ENCODE data around the gene PSD4.

PSD4 gene

DNA sequence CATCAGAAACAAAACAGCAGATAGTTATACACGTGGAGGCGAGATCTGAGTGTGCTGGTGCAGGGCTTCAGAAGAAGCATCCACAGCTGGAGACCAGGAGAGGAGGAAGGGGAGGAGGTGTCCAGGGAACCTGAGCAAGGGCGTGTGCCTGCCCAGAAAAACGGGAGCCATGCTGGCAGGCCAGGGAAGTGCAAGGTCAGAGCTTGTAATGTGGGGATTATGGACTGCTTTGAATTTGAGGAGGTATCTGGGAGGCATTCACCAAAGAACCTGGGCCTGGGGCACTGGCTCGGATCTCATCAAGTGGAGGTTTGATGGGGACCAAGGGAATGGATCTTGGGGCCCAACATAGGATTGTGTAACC is 12.6 kb downstream of the PSD4 start:
- DNase-seq: no peak

DNA sequence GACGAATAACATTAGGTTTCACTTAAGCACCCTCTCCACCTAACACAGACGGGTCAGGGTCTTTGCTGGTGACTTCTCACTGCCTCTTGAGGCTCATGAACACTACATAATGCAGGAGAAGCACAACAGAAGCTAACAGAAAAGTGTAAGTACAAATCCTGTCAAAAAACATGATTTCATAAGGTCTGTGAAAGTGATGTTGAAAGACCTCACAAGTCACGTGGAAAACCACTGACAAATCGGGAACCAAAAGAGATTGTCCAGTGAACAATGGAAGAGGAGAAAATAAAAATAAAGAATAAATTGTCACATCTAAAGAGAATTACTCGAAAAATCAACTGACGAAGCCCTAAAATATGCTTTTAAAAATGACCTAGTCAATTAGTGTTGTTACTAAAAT is 14.0 kb downstream of the PSD4 start:
- no peak for DNase-seq

DNA sequence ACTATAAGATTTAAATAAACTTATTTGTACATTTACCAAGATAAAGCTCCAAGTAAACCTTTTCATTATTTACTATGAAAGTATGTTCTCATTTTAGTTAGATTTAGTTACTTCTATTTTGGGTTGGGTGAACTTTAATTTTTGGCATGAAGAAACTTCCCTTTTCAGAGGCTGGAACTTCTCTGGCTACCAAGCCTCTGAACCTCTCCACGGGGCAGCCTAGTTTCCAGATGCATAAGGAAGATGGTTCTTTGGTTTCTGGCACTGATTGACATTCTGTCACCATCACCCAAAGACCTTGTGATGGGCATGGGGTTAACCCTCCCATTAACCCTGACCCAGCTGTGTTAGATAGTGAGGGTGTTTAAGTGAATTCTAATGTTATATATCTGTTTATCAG is 17.1 kb downstream of the PSD4 start:
- DNase-seq: no peak

DNA sequence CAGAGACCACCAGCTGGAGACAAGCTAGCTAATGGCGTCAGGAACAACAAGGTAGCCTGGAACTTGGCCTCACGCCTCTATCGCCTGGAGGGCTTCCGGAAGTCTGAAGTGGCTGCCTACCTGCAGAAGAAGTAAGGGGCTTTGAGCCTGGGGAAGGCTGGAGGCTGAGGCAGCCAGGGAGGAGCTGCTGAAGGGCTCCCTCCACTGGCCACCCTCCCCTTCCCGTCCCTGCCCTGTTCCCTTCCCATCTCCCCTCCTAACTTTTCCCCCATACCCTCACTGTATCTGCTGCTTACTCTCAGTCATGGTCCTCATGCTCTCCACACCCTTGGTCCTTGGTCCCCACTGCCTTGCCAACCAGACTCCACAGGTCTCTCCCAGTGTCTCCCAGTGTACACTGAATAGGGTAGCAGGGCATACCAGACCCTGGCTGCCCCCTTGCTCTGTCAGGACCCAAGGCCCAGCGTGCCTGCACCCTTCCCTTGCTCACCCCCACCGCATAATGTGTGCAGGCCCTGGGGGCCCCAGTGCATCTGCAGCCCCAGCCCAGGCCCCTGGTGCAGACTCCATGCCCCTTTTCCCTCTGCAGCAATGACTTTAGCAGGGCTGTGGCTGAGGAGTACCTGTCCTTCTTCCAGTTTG is 18.8 kb downstream of the PSD4 start:
- DNase-seq: no peak

DNA sequence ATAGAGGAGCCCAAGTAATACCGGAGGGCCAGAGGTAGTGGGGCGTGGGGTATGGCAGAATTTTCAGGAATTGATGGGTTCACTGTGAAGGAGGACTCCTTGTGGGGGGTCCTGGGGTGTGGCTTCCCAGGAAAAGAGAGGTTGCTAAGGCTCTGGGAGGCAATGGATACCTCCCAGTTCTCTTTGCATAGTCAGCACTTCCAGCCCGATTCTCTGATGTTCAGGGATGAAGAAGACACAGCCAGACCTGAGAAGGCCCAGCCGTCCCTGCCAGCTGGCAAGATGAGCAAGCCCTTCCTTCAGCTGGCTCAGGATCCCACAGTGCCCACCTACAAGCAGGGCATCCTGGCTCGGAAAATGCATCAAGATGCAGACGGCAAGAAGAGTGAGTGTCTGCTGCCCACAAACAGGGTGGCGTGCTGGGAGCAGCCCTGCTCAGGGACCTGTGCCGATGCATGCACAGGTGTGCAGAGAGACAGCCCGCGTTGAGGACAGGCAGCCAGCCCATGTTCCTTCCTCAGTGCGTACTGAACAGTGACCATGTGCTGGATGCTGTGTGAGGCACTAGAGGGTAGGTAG is 22.2 kb downstream of the PSD4 start:
- no peak for DNase-seq

DNA sequence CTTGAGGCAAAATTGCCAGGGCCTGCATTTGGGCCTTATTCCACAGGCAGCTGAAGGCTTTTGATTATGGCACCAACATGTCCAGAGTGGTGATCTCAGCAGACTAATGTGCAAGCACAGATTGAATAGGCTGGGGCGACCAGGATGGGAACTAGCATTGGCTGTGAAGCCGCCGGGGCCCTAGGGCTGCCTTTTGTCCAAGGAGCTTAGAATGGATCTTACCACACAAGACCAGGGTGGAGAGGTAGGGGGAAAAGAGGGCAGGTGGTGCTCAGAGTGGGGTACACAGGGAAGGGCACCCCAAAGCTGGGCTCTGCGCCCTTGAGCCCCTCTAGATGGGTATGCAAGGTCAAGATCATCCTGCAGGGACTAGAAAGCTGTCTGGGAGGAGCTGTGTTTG is 23.1 kb downstream of the PSD4 start:
- DNase-seq: no peak

DNA sequence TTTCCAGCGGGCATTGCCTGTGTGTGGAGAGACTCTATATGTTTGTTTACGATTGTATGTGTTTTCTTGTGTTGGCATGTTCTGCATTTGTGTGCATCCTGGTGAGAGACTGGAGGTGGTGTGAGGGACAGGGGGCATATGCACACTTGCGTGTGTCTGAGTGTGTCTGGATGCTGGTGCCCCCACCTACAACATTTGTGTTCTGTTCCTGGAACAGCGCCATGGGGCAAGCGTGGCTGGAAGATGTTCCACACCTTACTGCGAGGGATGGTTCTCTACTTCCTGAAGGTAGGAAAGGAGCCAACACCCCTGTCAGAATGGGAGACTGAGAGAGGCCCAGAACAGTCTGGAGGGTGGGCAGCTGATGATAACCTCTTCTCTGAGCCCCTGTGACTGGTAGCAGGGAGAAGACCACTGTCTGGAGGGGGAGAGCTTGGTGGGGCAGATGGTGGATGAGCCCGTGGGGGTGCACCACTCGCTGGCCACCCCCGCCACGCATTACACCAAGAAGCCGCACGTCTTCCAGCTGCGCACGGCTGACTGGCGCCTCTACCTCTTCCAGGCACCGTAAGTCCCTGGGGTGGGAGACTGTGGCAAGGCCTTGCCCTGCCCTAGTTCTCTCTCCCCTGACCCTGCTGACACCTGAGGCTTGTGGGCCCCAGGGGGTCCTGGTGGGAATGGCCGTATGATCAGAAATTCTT is 23.7 kb downstream of the PSD4 start:
- no peak for DNase-seq

DNA sequence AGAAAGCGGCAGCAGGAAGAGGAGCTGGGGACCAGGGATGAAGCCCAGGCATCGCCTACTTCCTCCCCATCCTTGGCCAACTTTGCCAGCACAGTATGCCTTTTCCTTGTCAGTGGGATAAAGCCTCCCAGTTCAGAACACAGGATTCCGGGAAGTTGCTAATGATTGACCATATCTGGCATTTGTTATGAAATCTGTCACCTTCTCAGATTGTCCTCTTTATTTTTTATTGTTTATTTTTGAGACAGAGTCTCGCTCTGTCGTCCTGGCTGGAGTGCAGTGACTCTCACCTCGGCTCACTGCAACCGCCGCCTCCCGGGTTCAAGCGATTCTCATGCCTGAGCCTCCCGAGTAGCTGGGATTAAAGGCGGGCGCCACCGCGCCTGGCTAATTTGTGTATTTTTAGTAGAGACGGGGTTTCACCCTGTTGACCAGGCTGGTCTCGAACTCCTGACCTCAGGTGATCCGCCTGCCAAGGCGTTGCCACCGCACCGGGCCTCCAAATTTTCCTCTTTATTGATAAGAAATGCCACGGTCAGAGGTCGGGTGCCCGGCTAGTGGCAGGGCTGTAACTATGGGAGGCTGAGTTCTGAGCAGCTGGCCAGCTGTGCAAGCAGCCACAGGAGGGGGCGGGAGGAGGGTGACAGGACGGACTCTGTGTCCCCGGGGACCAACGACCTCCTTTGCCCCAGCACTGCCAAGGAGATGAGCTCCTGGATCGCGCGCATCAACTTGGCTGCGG is 24.4 kb downstream of the PSD4 start:
- DNase-seq: no peak

DNA sequence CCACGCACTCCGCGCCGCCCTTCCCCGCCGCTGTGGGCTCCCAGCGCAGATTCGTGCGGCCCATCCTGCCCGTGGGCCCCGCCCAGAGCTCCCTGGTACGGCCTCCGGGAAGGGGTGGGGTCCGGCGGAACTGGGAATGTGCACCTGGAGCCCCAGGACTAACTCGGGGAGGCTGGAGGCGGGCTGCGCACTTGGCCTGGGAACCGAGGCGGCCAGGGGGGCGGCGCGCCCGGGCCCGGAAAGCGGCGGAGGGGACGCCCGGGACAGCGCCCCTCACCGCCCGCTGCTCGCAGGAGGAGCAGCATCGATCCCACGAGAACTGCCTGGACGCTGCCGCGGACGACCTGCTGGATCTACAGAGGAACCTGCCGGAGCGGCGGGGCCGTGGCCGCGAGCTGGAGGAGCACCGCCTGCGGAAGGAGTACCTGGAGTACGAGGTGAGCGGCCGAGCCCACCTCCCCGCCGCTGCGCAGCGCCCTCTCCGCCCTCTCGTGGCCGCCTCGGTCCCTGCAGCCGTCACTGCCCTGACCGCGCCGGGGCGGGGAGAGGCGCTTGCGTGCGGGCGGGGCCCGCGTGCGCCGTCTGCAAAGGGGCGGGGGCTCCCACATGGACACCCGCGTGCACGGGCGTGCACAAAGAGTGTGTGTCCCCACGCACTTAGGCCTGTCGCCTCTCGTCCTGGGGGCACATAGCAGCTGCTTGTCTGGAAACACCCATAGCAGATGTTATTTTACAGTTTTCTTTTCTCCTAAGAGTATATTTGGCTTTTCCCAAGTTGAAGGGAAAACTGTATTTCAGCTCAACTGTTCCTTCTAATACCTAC is 25.2 kb downstream of the PSD4 start:
- DNase-seq: peak; percentile 92

DNA sequence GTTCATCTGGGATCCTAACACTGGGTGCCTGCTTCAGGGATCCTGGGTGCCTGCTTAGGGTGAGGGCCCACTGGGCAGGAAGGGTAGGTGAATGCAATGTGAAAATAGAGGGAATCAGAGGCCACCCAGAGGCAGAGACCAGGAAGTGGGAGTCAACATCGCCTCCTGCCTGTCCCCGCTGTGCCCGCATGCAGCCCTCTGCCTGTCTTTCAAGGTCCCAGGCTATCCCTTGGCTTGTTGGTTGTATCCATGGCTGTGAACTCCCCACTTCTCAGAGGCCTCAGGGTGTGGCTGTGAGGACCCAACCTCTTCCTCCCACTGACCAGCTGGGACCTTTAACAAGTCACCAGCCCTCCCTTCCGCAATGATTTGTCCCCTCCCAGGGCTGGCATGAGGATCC is 26.5 kb downstream of the PSD4 start:
- peak; percentile 48 for DNase-seq

DNA sequence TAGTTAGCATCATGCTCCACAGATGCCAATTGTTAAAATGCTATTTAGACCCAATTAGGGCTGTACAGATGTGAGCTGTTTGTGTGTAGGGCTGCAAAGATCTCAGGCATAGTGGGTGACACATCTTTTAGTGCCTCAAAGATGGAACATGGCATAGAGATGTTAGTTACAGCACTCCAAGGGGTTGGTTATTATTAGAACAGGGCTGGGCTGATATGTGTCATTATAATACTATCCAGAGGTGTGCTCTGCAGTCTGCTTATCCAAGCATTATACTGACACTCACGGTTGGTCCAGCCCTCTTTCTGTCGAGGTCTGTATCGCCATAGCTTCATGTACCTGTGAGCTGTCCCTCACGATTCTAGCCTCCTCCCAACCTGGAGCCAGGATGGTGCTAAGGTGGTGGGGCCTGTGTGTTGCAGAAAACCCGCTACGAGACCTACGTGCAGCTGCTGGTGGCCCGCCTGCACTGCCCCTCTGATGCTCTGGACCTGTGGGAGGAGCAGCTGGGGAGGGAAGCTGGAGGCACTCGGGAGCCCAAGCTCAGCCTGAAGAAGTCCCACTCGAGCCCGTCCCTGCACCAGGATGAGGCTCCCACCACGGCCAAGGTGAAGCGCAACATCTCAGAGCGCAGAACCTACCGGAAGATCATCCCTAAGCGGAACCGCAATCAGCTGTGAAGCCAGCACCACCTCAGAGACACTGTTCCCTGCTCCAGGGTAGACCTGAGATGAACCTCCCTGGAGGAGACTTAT is 27.1 kb downstream of the PSD4 start:
- DNase-seq: peak; percentile 24

DNA sequence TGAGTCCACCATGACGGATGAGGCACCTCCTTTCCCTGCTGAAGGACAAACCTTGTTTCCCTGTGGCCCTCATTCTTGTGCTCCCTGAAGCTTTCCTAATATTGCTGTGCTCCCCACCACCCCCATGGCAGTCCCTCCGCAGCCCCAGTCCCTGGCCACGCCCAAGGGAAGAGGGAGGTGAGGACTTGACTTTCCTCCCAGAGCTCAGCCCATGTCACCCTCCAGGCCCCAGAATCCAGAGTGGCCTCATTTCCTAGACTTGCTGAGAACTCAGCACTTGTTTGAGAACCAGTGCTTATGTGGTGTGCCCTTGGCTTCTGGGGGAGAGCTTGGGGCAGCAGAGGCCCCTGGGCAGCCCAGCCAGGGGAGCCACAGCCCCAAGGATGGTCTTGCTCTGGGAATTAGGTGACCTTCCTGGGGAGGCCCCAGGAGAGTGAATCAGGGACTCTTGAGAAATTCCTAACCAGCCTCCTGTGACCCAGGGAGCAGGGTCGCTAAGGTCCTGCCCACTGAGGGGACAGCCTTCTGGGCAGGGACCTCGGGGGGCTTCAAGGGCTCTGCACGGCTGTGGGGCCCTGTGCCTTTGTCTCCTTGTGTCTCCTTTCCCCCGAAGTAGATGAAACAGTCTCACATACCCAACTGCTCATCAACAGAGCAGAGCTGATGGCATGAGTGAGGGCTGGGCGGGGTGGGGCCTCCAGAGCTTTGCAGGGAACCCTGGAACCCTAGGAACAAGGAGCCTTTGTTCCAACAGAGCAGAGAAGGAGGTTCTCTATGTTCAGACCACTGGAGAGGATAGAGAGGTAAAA is 27.9 kb downstream of the PSD4 start:
- DNase-seq: peak; percentile 39

DNA sequence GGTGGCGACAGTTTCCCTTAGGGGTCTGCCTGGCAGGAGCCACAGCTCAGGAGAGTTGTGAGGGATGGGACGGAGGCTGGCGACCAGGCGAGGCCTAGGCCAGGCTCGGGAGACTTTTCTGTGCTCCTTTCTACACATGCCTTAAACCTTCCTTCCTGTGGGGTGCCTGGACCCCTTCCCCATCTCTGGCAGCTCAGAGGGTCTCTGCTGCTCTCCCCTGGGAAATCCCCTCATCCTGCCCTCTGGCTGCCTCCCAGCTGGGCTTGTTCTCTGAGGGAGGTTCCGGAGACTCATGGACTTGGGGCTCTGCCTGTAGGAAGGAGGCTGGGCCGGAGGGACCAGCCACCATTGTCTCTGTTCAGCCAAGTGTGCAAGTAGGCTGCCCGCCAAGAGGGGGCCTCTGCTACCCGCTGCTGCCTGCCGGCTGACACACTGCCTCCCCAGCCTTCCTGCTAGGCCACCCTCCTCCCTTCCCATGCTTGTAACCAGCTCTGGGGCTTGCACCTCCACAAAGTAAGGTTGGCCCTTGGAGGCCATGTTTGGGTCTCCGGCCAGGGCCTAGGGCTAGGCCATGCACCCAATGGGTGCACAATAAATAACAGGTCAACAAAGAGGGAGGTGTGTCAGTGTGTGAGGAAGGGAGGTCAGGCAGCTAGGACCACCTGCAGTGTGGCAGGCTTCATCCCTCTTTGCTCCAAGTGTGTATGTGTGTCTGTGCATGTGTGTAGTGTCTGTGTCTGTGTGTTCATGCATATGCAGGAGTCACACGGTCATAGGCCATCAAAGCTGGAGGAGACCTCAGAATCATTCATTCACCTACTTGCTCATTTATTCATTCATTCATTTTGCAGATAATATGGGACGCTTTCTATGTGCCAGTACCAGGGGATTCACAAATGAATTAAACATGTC is 28.8 kb downstream of the PSD4 start:
- DNase-seq: peak; percentile 58

DNA sequence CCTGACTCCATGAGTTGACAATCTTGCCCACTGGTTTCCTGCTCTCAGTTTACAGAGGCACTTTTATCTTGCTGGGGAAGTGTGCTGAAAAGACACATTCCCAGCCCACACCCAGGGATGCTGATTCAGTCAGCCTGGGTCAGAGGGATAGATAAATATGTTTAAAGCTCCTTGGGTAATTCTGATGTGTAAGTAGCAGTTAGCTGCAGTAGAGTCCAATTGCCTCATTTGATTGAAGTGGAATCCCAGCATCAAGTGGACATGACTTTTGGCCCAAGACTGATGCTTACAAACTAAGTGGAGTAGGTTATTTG is 29.4 kb downstream of the PSD4 start:
- DNase-seq: no peak

DNA sequence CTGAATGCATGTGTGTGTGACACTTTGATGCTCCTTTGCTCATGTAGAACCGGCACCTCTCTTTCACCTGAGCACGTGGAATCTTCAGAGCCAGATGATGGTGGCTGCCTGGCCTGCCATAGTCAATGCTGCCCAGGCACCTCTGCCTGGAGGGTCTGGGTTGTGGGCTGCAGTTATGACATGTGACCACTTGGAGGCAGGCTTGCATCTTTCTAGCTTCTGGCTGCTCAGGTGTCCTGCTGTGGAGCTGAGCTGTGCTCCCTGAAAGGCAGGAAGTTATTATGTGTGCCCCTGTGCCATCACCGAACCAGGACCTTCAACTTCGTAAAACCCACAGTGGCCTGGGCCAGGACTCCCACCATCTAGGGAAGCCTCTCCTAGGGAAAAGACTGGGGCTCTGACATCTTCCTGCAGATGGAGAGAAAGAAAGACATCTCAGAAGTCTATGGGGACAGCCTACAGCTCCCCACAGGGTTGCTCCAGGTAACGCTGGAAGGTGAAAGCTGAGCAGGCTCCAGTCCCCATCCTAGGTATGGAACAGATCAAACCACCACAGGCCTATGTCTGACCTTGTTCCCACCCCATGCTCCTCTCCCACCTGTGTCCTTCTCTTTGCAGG is 30.2 kb downstream of the PSD4 start:
- peak; percentile 89 for DNase-seq

DNA sequence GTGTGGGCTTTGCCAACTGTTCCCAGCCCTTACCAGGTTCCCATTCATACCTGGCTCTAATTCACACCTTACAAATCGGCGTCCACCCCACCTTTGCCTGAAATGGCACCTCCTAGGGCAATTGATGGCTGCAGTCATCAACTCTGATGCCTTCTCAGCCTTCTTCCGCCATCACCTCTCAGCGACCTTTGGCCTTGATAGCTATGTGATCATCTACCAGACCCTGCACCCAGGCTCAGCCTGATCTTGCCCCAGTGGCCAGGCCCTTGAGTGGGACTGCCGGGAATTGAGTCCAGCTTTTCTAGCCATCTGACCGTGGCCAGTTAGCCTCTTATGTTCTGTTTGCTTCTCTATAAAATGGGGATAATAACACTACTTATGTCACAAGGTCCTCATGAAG is 32.5 kb downstream of the PSD4 start:
- no peak for DNase-seq

DNA sequence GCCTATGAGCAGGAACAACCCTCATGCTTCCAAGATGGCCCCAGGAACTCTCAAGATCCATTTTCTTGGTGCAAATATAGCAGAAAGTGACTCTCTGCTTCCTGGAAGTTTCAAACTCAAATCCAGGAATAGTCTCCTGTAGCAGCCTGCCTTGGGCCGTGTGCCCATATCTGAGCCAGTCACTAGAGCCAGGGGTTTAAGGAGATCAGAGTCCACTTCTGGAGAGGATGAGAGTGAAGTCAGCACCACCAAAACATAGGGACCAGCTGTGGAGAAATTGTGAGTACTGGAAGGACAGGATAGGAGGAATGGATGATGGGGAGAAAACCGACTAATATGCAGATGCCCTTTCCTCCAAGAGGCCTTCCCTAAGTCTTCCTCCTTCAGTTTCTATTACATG is 33.2 kb downstream of the PSD4 start:
- no peak for DNase-seq

DNA sequence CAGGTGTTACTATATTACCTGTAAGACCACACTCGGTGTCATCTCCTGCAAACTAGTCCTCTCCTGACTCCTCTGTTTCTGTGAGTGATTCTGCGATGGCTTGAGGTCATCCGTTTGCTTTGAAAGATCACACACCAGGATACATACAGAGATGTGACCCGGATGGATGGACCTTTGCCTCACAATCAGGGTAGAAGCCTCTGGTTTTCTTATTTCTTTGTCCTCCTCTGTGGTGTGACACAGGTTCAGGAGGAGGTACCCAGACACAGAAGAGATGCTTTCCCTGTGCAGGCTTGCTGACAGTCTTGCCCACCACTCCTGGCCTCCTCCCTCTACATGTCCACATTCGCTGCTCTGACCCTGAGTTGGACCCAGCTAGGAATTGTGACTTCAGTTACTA is 34.6 kb downstream of the PSD4 start:
- no peak for DNase-seq

DNA sequence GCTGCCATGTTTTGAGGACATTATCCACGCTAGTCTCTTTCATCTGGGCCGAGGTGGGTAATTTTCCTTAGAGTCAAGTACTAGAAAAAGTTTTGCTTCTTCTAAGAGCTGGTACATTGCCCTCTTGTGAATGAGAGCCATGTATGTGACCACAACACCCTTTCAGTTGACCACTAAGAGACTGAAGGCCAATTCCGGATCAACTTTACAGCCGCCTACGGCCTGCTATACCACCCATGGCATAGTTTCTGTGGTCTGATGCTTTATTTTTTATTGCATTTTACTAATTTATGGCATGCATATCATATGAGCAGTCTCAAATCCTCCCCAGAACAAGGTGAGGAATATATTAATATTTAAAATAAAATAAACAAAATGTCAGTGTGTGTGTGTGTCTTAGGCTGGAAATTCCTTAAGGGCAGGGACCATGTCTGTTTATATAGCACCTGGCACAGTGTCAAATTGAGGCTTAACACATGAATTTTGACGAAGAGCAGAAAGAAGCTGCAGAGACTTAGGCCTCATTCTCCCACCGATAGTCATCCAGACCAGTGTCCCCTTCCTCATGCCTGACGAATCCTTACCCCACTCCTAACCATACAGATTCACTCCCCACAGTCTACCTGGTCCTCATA is 35.4 kb downstream of the PSD4 start:
- DNase-seq: no peak

Measured in activated effector memory CD4-positive, alpha-beta T cell treated with anti-CD3 and anti-CD28 coated beads, Interleukin-2, amount 50 U/mL, for 16 hours (primary cell).